GF-D8 (cell line): ENCODE measurements around the gene CUTA.

Source experiments
- DNase-seq: peaks from one replicate; lab custom pipeline; 2025; lab: John Stamatoyannopoulos, UW

The CUTA gene, protein sequence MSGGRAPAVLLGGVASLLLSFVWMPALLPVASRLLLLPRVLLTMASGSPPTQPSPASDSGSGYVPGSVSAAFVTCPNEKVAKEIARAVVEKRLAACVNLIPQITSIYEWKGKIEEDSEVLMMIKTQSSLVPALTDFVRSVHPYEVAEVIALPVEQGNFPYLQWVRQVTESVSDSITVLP

GRCh38 chr6:33417903-33418689 lies at the start of gene CUTA:
Gene CUTA (minus strand): TSS chr6:33418107. CDS start chr6:33418000, 107 bp downstream.
- peak; percentile 99 for DNase-seq

DNA sequence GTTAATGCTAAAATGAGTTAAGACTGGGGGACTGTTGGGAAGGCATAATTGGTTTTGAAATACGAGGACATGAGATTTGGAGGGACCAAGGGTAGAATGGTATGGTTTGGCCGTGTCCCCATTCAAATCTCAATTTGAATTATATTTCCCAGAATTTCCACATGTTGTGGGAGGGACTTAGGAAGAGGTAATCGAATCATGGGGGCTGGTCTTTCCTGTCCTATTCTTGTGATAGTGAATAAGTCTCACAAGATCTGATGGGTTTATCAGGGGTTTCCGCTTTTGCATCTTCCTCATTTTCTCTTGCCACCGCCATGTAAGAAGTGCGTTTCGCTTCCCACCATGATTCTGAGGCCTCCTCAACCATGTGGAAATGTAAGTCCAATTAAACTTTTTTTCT lies 49.2 kb upstream of the CUTA start:
- no peak for DNase-seq

GRCh38 chr6:33466075-33466735 lies 48.3 kb upstream of the CUTA start:
- no peak for DNase-seq

DNA sequence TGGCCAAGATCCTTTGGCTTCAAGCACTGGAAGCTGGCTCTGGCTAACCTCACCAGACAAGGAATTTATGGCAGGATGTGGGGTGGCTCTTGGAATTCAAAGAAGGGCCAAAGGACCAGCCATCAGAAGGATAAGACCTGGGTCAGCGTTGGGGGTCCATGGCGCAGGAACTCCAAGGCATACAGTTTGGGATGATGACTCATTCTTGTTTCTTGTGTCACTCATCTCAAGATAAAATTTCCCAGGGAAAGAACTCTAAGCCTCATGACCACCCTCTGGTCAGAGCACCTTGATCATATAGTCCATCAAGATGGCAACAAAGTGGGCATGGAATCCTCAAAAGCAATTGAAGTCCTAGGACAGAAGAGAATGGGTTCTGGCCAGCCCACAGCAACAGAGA lies 41.3 kb upstream of the CUTA start:
- no peak for DNase-seq

DNA sequence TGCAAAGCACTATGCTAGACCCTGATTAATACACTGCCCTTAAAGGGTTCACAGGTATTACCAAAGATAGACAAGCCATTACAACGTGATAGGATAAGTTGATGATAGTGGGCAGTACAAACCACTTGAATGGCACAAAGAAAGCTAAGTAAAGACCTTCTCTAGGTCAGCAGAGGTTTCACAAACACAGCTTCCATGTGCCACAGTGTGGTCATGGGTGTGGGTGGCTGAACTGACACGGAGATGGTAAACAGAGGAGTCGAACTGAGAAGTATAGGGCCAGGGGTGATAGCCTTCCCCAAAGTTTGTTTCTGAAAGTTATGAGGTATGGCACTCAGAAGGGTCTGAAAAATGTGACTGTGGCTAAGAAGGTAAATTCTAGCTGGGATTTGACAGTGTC lies 40.8 kb upstream of the CUTA start:
- DNase-seq = no peak

GRCh38 chr6:33456156-33456555 lies 38.2 kb upstream of the CUTA start:
- DNase-seq = no peak

- DNase-seq = no peak
These were observed 37.1 kb upstream of the CUTA start for GRCh38 chr6:33455051-33455450.

DNA sequence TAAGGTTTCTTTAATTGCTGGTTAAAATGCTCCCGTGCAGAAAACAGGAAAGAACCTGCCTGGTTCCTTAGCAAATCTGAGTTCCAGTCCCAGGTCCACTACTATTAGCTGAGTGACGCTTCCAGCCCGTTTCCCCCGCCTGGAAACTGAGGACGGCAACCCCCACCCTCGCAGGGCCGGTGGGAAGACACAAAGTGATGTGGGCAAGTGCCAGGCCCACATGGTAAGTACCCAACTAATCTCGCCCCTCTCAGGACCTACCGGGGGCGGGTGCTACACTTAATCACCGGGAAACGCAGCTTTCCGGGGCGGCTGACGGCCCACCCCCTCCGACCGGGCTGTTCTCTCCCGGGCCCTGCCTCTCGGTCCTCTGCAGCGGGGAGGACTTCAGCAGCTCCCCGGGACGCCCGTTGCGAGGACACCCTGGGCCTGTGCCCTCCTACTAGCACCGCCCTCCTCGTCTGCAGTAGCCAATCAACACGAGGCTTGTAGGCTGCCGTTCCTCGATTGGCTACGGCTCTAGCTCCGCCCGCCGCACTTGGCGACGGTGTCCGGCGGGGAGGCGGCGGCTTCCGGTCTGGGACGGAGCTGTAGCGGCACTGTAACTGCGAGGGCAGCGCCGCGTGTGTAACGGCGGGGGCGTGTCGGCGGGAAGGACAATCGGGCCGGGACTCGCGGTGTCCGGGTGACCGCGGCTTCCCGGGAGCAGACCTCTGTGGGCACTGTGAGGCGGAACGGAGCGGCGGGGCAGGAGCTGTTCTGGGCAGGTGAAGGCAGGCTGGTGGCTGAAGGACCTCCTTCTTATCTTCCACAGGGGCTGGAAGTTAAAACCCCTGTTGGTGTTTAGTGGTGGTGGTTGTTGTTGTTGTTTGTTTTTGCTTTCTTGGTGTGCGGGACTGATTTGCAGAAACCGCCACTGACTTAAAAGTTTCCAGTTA lies 36.4 kb upstream of the CUTA start, which contains the start of gene ZBTB9:
ZBTB9 (plus strand) TSS at position 568 of the 938 bp plus-strand sequence. CDS start 525 bp downstream, outside the sequence.
- DNase-seq = peak; percentile 89

DNA sequence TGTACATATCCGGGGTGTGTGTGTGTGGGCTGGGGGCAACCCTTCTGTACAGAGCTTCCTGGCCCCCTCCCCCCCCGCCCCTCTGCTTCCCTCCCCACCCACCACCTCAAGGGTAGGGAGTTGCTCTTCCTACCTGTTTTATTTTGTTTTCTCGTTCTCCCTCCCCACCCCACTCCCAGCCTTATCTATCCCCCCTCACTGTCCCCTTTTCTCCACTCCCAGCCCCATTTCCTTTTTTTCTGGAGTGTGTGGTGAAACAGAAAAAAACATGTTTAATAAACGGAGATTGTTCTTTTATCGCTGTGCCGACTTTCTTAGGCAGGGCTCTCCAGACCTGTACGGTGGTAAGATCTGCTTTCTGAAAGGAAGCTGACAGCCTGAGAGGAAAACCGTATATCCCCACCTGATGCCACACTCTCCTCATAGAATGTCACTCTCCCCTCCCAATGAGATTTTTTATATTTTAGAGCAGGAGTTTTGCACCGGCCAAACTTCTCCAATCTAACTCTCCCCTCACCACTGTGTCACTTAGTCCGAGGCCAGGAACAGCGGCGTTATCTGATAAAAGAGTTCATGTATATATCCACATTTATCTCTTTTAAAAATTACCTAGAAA lies 35.6 kb upstream of the CUTA start:
- no peak for DNase-seq

- DNase-seq = no peak
These were observed 34.6 kb upstream of the CUTA start for GRCh38 chr6:33452496-33452895.

- DNase-seq = no peak
These were observed 33.7 kb upstream of the CUTA start for GRCh38 chr6:33451606-33452005.

DNA sequence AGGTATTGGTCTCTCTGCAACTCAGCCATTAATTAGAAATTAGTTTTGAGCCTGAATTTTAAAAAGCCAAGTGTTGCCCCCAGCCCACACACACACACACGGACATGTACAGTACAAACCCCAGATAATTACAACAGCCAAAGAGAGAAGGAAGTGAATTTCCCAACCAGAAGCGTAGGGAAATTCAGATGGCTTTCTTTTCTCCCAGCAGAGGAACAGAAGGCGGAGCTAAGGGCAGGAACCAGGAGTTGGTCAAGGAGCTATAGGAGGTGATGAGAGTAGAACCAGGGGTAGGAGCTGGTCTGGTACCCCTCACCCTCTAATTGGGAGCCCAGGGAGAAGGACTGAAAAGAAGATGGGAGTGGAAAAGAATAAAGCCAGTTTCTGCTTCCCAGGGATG lies 32.5 kb upstream of the CUTA start:
- DNase-seq = peak; percentile 45

DNA sequence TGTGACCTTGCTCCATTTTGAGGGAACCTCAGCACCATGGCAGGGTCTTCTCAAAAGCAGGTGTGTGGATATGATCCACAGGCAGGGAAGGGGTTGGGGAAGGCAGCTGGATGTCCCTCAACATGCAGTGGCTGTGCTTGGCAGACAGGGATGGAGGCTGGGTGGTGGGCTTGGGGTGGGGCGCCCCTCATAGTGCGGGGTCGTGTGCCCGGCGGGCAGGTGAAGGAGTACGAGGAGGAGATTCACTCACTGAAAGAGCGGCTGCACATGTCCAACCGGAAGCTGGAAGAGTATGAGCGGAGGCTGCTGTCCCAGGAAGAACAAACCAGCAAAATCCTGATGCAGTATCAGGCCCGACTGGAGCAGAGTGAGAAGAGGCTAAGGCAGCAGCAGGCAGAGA lies 28.4 kb upstream of the CUTA start:
- DNase-seq = no peak

- DNase-seq = peak; percentile 46
These were observed 27.3 kb upstream of the CUTA start for GRCh38 chr6:33445119-33445603.

GRCh38 chr6:33443619-33444504 lies 26.0 kb upstream of the CUTA start:
- DNase-seq = no peak

GRCh38 chr6:33443025-33443424 lies 25.1 kb upstream of the CUTA start:
- no peak for DNase-seq

GRCh38 chr6:33442283-33442682 lies 24.4 kb upstream of the CUTA start:
- DNase-seq = no peak

- DNase-seq = no peak
These were observed 23.6 kb upstream of the CUTA start for GRCh38 chr6:33441457-33441856.

- no peak for DNase-seq
These were observed 22.9 kb upstream of the CUTA start for GRCh38 chr6:33440649-33441309.
